ENCODE measurements around the gene STPG1. TPM values are rescaled to one million over a fixed set of nuclear protein-coding genes. Genes with fewer than 3 reads are reported as not detected.

The STPG1 gene
- total RNA-seq, 1 donor from 2014 or later = 16.7 TPM

DNA sequence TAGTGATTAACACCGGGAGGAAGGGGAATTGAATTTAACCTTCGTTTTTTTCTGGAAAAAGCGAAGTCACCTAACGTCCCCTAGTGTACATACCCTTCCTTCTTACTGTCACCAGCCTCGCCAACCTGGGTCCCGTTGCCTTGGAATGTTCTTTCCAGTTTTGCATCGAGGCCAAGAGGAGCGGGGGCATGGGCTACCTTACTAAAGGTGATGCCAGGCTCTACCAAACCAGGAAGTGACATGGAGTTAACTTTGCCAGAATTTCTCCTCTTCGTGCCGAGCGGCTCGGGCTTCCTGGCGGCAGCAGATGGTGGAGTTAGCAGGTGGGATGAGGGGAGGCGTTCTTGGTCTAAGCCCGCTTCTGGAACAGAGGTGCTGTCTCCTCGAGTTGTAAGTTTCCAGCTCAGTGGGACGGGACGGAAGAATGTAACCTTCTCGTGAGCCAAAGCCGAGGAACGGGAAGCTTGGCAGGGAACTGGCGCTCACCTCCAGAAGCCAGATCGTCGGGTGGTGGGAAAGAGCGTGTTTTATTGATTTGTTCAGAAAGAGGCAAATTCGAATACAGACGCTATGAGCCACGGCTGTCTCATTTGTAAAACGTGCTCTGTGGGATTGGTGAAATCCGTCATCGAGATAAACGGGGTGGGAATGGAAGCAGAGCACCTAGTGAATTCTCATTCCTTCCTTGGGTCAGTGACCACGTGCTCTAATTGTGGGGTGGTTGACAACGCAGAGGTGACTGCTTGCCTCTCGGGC is 2.5 kb upstream of the STPG1 start:
- Mint-ChIP-seq H3K4me3 (ENCODE audit: low read depth) (peak overlapping the region; percentile 97), H3K4me1 (ENCODE audit: low read depth) (peaks cover 25% of the 10 kb centered on the region), H3K36me3 (ENCODE audit: insufficient read depth) (peaks cover 6% of the 10 kb centered on the region), H3K9me3 (ENCODE audit: low read depth) (peaks cover 2% of the 10 kb centered on the region), H3K27me3 (no peaks in the 10 kb centered on the region), H3K27ac (peak overlapping the region; percentile 92)
- TF ChIP-seq, protein P1, sequence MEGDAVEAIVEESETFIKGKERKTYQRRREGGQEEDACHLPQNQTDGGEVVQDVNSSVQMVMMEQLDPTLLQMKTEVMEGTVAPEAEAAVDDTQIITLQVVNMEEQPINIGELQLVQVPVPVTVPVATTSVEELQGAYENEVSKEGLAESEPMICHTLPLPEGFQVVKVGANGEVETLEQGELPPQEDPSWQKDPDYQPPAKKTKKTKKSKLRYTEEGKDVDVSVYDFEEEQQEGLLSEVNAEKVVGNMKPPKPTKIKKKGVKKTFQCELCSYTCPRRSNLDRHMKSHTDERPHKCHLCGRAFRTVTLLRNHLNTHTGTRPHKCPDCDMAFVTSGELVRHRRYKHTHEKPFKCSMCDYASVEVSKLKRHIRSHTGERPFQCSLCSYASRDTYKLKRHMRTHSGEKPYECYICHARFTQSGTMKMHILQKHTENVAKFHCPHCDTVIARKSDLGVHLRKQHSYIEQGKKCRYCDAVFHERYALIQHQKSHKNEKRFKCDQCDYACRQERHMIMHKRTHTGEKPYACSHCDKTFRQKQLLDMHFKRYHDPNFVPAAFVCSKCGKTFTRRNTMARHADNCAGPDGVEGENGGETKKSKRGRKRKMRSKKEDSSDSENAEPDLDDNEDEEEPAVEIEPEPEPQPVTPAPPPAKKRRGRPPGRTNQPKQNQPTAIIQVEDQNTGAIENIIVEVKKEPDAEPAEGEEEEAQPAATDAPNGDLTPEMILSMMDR (IDR thresholded peaks at IDR 0.05; ENCODE audit: unreplicated experiment) = no peak
- no peak for DNase-seq (ENCODE audit: low spot score, unreplicated experiment)

DNA sequence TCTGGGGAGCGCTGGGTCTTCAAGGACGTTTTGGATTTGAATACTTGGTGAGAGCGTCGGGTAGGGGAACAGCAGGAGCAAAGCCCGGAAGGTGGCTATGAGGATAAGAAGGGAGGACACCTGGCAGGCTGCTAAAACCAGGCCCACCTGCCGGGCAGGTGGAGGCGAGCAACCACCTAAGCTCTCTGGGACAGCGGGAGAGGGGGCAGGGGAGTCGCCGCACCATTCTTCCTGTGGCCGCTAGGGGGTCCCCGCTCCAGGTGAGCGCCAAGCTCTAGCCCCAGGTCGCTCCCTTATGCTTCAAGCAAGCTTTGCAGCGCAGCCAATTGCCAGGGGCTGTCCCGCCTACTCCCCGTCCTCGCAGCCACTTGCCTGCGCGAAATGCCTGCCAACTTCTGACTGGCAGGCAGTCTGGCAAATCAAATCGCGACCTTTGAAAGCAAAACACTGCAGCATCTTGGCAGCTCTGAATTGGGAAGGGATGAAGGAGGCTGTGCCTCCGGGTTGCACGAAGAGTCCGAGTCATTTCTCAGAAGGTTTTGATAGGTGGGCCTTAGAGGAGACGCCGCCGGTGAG is 1.8 kb upstream of the STPG1 start, which contains the start of gene NIPAL3:
Gene NIPAL3, plus strand, starts transcription at position 469 of the 576 bp plus-strand sequence. CDS start 3,746 bp downstream, outside the sequence.
- DNase-seq (ENCODE audit: low spot score, unreplicated experiment) = peak; percentile 96
- Mint-ChIP-seq H3K27ac (peak within 1 kb of the TSS; percentile 92), H3K9me3 (ENCODE audit: low read depth) (peaks cover 2% of the 10 kb centered on the region), H3K36me3 (ENCODE audit: insufficient read depth) (peaks cover 5% of the 10 kb centered on the region), H3K4me1 (ENCODE audit: low read depth) (peaks cover 25% of the 10 kb centered on the region), H3K4me3 (ENCODE audit: low read depth) (peak within 1 kb of the TSS; percentile 97), H3K27me3 (no peaks in the 10 kb centered on the region)
- TF ChIP-seq, protein P1 (IDR thresholded peaks at IDR 0.05; ENCODE audit: unreplicated experiment) = peak; percentile 88

DNA sequence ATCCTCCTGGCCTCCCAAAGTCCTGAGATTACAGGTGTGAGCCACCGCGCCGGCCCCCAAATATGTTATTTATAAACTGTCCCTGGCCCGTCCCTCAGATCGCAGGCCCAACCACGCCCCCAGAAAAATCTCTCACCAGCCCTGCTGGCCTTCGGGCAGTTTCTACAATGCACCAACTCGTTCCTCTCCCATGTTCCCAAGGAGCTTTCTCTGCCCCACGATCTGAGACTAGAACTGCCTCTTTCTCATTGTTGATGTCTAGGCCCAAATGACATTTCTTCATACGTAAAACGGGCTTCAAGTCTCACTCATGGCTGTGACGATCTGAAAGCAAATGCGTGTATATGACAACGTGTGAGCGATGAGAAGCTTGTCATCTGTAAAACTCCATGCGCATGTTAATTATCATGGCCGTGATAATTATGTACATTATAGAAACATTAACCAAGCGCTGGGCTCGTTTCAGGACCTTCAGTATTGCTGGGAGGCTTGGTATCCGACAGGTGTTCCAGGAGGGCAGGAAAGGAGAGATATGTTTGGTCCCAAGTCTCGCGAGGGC is 1.3 kb upstream of the STPG1 start:
- Mint-ChIP-seq H3K36me3 (ENCODE audit: insufficient read depth) (peaks cover 3% of the 10 kb centered on the region), H3K9me3 (ENCODE audit: low read depth) (peaks cover 2% of the 10 kb centered on the region), H3K27me3 (no peaks in the 10 kb centered on the region), H3K27ac (peak overlapping the region; percentile 81), H3K4me3 (ENCODE audit: low read depth) (peak overlapping the region; percentile 97), H3K4me1 (ENCODE audit: low read depth) (peaks cover 25% of the 10 kb centered on the region)
- TF ChIP-seq, protein P1 (IDR thresholded peaks at IDR 0.05; ENCODE audit: unreplicated experiment) = no peak
- no peak for DNase-seq (ENCODE audit: low spot score, unreplicated experiment)

DNA sequence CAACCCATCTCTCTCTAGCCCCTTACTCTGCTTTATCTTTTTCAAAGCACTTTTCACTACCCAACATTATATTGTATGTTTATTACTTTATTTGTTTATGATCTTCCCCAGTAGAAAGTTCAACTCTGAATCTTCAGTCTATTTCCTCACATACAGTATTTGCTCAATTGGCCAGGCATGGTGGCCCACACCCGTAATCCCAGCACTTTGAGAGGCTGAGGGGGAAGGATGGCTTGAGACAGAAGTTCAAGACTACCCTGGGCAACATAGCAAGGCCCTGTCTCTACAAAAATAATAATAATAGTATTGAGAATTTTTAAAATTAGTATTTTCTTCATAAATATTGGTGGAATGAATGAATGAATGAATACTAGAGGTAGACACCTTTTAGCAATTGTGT is 1.2 kb downstream of the STPG1 start:
- TF ChIP-seq, protein P1 (IDR thresholded peaks at IDR 0.05; ENCODE audit: unreplicated experiment) = no peak
- Mint-ChIP-seq H3K4me1 (ENCODE audit: low read depth) (peaks cover 25% of the 10 kb centered on the region), H3K36me3 (ENCODE audit: insufficient read depth) (no peaks in the 10 kb centered on the region), H3K4me3 (ENCODE audit: low read depth) (peak overlapping the region; percentile 88), H3K9me3 (ENCODE audit: low read depth) (peaks cover 2% of the 10 kb centered on the region), H3K27ac (no peak overlapping the region), H3K27me3 (no peaks in the 10 kb centered on the region)
- DNase-seq (ENCODE audit: low spot score, unreplicated experiment) = no peak

DNA sequence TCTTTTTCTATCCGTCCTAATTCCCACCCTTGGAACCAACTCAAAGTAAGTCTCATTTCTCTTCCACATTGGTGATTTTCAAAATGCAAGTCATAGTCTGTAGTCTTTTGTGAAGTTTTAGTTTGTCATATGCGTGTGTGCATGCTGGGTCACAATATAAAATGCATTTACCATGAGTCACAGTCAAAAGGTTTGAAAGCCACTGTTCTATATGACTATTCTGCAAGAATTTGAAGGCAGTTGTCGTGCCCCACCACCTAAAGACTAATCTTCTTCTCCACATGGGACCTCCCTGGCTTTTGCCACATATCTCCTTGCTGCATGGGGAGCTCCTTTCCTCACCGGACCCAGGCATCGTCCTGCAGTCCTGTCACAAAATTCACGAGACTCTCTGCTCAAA is 1.6 kb downstream of the STPG1 start:
- Mint-ChIP-seq H3K36me3 (ENCODE audit: insufficient read depth) (no peaks in the 10 kb centered on the region), H3K27me3 (no peaks in the 10 kb centered on the region), H3K4me1 (ENCODE audit: low read depth) (peaks cover 22% of the 10 kb centered on the region), H3K27ac (no peak overlapping the region), H3K4me3 (ENCODE audit: low read depth) (peak overlapping the region; percentile 23), H3K9me3 (ENCODE audit: low read depth) (peaks cover 2% of the 10 kb centered on the region)
- no peak for DNase-seq (ENCODE audit: low spot score, unreplicated experiment)
- TF ChIP-seq, protein P1 (IDR thresholded peaks at IDR 0.05; ENCODE audit: unreplicated experiment) = no peak
